NCI-H1417 (cell line): ENCODE measurements around the gene RNF10.
"Not testable (repeated sequence)": the region's sequence is repeated elsewhere in the genome, so short reads cannot be mapped to it uniquely, and the experiment has no call there.

Experiments
- DNase-seq, 3 experiments: peaks; one replicate each; lab custom pipeline; 2025; lab: John Stamatoyannopoulos, UW

Gene RNF10

GRCh38 chr12:120617193-120617592, 83.0 kb downstream of the RNF10 start:
- DNase-seq = not testable (repeated sequence)

- DNase-seq = not testable (repeated sequence)
Measured at GRCh38 chr12:120617767-120618166, 83.6 kb downstream of the RNF10 start.

DNA sequence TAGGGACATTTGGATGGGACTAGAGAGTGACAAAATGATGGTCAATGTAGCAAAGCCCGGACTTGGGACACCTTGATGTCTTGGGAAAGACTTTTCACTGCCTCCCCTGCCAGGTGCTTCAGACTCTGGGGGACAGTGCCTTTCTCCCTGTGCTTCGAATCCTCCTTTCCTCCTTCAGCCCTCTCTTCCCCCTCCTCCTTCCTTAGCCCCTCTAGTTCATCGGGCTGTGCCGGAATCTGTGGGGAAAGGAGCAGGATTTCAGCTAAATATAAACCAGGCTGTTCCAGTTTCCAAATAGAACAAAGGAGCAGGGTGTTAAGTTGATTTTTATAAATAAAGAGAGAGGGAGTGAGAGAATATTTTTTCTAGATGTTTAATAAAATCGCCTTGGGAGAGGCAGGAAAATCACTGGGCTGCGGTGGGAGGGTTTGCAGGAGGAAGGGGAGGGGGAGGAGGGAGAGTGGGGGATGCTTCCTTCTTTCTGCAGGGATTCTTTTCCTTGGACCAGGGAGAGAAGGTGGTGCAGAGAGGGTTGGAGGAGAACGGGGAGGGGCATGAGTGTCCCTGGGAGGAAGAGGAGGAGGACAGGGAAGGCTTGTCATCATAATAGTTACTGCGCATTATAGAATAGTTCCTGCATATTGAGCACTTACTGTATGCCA, 84.9 kb downstream of the RNF10 start:
- no peak for DNase-seq

DNA sequence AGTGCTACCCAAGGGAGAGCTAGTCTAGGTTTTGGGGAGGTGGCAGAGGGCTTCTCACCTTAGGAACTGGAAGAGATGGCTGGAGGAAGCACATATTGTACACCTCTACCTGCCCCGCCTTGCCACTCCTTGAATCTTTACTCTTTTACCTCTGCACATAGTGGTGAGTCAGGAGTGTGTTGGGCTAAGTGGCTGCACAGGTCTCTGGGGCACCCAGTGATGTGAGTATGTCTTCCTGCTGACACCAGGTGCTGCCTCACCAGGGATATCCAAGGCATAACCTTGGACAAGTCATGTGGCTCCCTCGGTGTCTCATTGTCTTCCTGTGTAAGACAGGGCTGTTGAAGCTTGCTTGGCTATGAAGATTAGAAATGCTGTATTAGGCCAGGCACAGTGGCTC, 86.5 kb downstream of the RNF10 start:
- DNase-seq = no peak

- DNase-seq = no peak
Measured at GRCh38 chr12:120625557-120626419, 91.6 kb downstream of the RNF10 start.
